Globus pallidus (tissue), 1 donor: ENCODE measurements around the gene PLA2G2D.

Experiments used
- DNase-seq: peaks from one replicate; pipeline ENCODE4 v3.0.0-alpha.2; 2015; ENCODE audit warnings: low spot score

Gene PLA2G2D

GRCh38 chr1:20086800-20087199 lies 32.5 kb downstream of the PLA2G2D start:
- no peak for DNase-seq

DNA sequence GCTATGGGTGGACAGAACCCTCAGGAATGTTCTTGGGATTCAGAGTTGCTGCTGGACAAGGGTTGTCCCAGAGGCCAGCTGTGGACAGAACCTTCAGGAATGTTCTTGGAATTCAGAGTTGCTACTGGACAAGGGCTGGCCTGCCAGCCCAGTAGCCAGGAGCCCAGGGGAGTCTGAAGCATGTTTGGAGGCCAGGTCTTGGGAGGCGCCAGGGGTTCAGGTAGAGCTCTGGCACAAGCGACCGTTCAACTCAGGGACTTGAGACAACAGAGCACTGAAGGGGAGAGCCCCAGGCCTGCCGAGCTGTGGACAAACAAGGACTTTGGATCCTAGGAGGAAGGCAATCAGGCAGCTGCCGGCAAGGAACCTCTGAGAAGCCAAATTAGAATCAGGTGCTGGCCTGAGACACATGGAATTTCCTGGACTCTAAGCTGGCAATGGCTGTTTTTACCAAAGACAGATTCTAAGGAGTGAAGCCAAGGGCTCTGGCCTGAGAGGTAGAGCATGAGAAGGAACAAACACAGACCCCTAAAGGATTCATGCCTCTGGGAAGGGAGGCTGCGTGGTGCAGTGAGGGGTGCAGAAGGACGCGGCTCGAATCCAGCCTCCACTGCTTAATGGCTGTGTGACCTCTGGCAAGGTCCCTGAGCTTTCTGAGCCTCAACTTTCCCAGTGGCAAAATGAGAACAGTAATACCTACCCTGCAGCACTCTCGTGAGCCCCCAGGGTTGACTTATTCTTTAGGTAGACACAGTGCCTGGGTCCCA lies 36.0 kb downstream of the PLA2G2D start:
- DNase-seq, result no peak

DNA sequence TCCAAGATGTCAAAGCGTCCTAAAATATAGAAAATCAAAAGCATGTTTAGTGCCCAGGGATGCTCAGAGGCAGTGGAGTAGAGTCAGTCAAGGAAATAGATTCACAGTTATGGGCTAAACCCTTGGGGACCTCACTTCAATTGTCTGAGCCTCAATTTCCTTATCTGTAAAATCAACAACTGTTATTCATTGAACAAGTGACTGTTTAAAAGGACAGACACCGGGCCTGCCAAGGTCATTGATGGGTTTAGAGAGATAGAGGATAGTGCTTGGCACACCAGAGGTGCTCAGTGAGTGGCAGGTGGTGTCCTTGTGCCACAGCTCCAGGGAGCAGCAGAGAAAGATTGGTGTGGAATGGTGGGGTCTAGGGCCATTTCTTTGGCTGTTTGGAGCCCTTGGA lies 36.6 kb downstream of the PLA2G2D start:
- DNase-seq, result no peak

GRCh38 chr1:20081353-20081810 lies 38.0 kb downstream of the PLA2G2D start:
- DNase-seq, result no peak

GRCh38 chr1:20080441-20081352 lies 38.6 kb downstream of the PLA2G2D start:
- peak; percentile 23 for DNase-seq

- DNase-seq, result no peak
Observed at GRCh38 chr1:20079661-20080305, 39.6 kb downstream of the PLA2G2D start.

DNA sequence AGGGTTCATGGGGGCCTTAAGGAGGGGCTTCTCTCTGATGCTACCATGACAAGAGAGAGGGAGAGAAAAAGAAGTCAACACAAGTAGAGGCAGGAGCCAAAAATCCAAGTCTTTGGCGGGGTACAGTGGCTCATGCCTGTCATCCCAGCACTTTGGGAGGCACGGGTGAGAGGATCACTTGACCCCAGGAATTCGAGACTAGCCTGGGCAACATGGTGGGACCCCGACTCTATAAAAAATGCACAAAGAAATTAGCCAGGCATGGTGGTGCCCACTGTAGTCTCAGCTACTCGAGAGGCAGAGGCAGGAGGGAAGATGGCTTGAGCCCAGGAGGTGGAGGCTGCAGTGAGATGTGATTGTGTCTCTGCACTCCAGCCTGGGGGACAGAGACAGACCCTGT lies 40.6 kb downstream of the PLA2G2D start:
- DNase-seq, result no peak

DNA sequence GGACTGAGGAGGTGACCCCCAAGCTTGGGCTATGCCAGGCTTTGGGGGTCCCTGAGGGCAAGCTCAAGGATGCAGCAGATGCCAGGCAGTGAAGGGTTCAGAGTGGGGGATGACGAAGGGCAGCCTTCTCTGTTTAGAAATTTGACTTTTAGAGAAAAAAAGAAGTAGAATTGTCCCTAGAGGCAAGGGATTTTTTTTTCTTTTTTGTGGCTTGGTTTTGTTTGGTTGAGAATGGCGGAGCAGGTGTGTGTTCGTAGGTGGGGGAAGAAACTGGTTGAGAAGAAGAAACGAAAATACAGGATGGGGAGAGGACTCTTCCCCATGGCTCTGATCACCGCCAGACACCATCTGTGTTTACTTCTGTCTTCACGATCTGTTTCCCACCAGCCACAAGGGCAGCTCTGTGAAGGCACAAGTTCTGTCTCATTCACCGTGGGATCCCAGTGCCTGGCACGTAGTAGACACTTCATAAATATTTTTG lies 41.1 kb downstream of the PLA2G2D start:
- DNase-seq, result no peak

DNA sequence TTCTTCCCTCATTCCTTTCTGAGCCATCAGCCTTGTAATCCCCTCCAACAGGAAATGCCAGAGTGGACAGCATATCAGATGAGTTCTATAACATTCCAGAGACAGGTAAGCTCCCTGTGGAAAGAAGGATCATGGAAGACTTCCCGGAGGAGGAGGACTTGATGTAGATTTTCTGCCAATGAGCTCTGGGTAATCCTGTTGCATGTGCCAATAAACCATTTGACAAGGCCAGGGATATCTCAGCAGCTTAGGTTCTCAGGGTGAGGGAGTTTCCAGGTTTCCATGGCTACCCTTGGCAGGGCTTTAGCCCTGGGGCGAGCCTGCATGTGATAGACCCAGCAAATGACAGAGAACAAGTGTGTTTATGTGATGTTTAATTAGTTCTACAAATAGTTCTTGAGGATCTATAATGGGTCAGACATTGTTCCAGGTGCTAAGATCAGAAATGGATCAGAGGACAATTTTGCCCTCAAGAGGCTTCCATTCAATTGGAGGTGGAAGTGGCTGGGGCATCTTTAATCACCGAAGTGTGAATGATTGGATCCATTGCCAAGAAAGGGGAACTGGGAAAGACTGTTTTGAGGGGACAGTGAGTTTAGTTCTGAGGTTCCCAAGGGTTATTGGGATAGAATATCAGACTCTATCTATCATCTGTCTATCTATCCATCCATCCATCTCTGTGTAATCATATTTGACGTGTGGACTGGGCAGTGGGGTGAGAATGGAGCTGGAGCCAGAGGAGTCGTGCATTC lies 42.5 kb downstream of the PLA2G2D start:
- DNase-seq, result no peak

DNA sequence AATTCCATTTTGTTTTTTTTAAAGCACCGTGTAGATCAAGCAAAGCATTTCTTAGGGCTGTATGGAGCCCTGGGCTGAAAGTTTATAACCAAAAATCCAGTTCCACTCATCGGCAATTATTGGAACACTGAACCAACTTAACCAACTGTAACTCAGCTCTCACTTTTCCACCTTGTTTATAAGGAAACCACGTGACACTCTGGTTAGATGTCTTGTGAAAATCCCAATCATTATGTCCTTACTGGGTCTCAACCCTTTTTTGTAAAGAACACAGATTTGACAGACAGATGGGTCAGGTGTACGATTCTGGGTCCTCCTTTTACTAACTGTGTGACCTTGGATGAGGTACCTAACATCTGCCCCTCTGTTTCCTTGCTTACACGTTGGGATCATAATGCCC lies 43.1 kb downstream of the PLA2G2D start:
- DNase-seq, result no peak

DNA sequence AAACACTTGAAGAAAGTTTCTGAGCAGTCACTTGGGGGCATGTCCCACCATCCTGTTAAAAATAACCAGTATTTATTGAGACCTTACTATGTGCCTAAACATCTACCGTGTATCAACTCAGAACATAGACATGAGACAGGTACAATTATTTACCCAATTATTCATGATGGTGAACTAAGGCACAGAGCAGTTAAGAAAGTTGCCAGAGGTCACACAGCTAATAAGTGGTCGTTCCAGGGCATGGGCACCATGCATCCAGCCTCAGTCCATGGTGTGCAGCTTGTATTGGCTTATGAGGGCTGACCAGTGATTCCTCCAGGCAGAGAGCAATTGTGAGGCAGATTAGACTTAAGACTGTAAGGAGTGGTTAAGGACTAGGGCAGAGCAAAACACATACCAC lies 44.0 kb downstream of the PLA2G2D start:
- no peak for DNase-seq

DNA sequence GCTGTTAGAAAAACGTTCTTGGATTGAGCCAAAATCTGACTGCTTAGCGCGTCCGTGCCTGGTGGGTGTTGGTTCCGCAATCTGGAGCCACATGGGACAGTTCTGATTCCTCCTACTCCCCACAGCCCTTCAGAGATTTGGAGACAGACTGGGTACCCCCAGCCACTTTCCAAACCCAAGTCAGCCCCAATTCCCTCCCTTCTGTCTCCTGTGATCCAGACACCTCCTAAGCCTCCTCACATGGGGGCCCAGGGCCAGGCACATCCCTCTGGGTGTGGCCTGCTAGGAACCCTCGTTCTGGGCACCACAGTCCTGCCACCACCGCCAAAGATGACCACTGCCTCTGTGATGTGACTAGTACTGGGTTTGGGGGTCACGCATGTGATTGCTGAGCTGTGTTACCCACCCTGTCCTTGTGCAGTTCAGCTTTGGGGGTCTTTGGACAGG lies 44.6 kb downstream of the PLA2G2D start:
- DNase-seq, result no peak

GRCh38 chr1:20074055-20074724 lies 45.1 kb downstream of the PLA2G2D start:
- no peak for DNase-seq

DNA sequence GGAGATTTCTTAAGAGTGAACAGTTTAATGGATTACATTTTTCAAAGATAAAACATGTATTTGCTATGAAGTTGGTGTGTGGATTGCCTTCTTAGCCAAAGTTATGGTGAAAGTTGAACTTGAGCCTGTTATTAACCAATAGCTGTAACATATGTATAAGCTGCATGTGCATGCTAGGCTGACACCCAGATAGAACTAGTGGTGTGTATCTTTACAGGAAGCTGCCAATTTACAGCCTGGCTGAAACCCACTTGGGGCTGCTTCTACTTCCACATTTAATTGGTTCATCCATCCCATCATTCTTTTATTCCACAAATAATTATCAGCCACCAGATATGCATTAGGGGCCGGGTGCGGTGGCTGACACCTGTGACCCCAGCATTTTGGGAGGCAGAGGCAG lies 46.1 kb downstream of the PLA2G2D start:
- DNase-seq, result no peak

DNA sequence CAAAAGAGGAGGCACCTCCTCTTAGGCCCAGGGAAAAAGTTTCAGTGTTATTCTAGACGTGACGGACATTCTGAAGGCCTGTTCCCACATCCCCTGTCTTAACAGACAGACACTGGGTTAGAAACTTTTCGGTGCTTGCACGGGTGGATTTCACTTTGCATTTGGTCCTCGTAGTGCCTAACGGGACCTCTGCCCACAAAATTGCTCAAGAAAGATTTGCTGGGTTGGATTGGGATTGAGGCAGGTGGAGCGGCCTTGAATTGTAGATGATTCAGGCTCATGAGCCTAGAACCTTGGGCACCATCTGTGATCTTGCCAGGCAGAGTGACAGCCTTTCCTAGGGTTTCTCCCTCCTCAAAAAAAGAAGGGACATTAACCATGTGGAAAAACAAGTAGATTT lies 46.6 kb downstream of the PLA2G2D start:
- no peak for DNase-seq

DNA sequence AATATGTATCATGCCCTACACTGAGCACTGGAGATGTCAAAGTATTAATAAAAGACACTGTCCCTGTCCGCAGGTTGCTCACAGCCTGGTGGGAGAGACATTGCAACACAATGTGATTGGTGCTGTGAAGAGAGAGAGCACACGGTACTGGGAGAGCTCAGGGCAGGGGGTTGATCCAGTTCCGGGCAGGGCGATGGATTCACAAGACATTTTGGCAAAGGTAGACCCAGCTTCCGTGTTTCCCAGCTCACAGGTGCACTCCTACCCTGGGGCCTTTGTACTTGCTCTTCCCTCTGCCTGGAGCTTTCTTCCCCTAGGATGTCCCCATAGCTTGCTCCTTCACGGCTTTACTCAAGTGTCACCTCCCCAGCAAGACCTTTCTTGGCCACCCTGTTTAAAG lies 47.9 kb downstream of the PLA2G2D start:
- no peak for DNase-seq

DNA sequence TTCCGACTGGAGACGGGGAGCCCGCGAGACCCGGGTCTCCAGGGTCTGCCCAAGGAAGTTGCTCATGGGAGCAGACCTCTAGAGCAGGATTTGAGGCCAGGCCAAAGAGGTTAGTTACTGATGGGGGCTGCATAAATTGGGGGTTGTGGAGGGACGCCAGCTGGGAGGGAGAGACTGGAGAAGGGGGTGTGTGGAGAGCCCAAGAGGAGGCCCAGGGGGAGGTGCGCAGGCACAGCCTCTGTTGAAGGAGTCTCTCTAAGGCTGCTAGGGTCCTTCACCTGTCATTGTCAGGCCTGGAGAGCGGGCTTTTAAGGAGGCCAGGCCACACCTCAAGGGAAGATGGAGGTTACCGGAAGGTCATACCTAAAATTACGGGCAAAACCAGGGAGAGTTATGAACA lies 49.0 kb downstream of the PLA2G2D start:
- DNase-seq, result no peak

- peak; percentile 47 for DNase-seq
Observed at GRCh38 chr1:20069874-20070273, 49.5 kb downstream of the PLA2G2D start, which contains the start of gene PLA2G5. Gene PLA2G5, plus strand, starts transcription at chr1:20070194. Its CDS starts 14,637 bp downstream, at chr1:20084831.

GRCh38 chr1:20068722-20069121 lies 50.6 kb downstream of the PLA2G2D start:
- no peak for DNase-seq

DNA sequence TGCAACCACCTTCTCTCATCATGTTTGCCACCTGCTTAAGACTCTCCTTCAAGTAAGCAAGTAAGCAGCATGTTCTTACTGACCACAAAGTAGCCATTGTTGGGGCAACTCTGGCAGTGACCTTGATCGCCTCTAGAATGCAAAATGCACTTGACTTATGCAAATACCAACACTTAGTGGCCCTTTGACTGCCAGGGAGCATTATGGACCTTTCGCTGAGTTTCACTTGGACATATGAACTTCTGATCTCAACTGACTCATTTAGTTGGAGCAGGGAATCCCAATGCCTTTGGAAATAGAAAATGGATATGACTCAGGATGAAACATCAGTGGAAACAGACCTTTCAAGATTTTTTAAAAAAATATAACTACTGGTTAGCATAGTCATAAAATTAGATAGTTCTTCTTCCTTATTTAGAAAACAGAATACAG lies 55.5 kb downstream of the PLA2G2D start:
- DNase-seq, result no peak
